Transverse colon (tissue), 4 donors: ENCODE results near the gene PDXDC1.
"Not testable (repeated sequence)": the region's sequence is repeated elsewhere in the genome, so short reads cannot be mapped to it uniquely, and the experiment has no call there.

Experiments used
- EP300 ChIP-seq: sonication (generic); formaldehyde crosslinking; IDR thresholded peaks from one replicate; pipeline ENCODE4 v1.6.1; 2017; ENCODE audit warnings: antibody characterized with exemption, low read depth
- POLR2A ChIP-seq: fragments of 450-650 bp; IDR thresholded peaks from one replicate; pipeline ENCODE4 v1.6.1; 2016; ENCODE audit warnings: antibody characterized with exemption, mild to moderate bottlenecking, moderate library complexity
- POLR2AphosphoS5 ChIP-seq, 3 donors: sonication (generic); formaldehyde crosslinking; IDR thresholded peaks; one replicate each; pipeline ENCODE4 v1.6.1; 2016; ENCODE audit warnings: antibody characterized with exemption in 3 of 3
- TF ChIP-seq, protein P1 (sequence below), 5 experiments: fragments of 200-600 bp in 3 of 5; fragments of 450-650 bp in 2 of 5; sonication (generic) in 3 of 5; IDR thresholded peaks; 1 replicate in 2 of 5; 2 replicates in 3 of 5; pipeline ENCODE4 v1.5.1; 2016 to 2017; ENCODE audit warnings: antibody characterized with exemption in 5 of 5, inconsistent platforms in 3 of 5, mild to moderate bottlenecking in 2 of 5, moderate library complexity in 1 of 5

GRCh38 chr16:14989291-14990281 lies 14.8 kb downstream of the PDXDC1 start:
- TF ChIP-seq, protein P1, sequence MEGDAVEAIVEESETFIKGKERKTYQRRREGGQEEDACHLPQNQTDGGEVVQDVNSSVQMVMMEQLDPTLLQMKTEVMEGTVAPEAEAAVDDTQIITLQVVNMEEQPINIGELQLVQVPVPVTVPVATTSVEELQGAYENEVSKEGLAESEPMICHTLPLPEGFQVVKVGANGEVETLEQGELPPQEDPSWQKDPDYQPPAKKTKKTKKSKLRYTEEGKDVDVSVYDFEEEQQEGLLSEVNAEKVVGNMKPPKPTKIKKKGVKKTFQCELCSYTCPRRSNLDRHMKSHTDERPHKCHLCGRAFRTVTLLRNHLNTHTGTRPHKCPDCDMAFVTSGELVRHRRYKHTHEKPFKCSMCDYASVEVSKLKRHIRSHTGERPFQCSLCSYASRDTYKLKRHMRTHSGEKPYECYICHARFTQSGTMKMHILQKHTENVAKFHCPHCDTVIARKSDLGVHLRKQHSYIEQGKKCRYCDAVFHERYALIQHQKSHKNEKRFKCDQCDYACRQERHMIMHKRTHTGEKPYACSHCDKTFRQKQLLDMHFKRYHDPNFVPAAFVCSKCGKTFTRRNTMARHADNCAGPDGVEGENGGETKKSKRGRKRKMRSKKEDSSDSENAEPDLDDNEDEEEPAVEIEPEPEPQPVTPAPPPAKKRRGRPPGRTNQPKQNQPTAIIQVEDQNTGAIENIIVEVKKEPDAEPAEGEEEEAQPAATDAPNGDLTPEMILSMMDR (IDR thresholded peaks at IDR 0.05) = not testable (repeated sequence)
- TF ChIP-seq EP300; POLR2AphosphoS5 (IDR thresholded peaks at IDR 0.05); POLR2A: not testable (repeated sequence)
